Measurements from ENCODE around the gene STX4.

Gene STX4

GRCh38 chr16:31043898-31044481, 10.6 kb downstream of the STX4 start:
- ATAC-seq = no peak
- TF ChIP-seq ZNF8 (CRISPR knock-in tag; IDR thresholded peaks at IDR 0.05) (no peak), ZNF565 (CRISPR knock-in tag; conservative IDR thresholded peaks at IDR 0.05; ENCODE audit: low read depth) (no peak), ISL1 (CRISPR knock-in tag; IDR thresholded peaks at IDR 0.05) (no peak), PATZ1 (CRISPR knock-in tag; IDR thresholded peaks at IDR 0.05; ENCODE audit: borderline replicate concordance) (no peak), TOX (CRISPR knock-in tag; IDR thresholded peaks at IDR 0.05; ENCODE audit: borderline replicate concordance) (no peak), CREB5 (CRISPR knock-in tag; IDR thresholded peaks at IDR 0.05; ENCODE audit: low read depth) (no peak), ZFP30 (CRISPR knock-in tag; IDR thresholded peaks at IDR 0.05) (no peak), ZNF70 (CRISPR knock-in tag; IDR thresholded peaks at IDR 0.05) (no peak), CSDC2 (CRISPR knock-in tag; IDR thresholded peaks at IDR 0.05) (no peak), POU6F1 (CRISPR knock-in tag; IDR thresholded peaks at IDR 0.05; ENCODE audit: borderline replicate concordance, low read depth) (no peak), BACH2 (CRISPR knock-in tag; IDR thresholded peaks at IDR 0.05; ENCODE audit: borderline replicate concordance) (no peak), CSRNP3 (CRISPR knock-in tag; IDR thresholded peaks at IDR 0.05) (no peak), ARNTL (CRISPR knock-in tag; IDR thresholded peaks at IDR 0.05; ENCODE audit: borderline replicate concordance, low read depth) (no peak), PPARA (CRISPR knock-in tag; IDR thresholded peaks at IDR 0.05; ENCODE audit: borderline replicate concordance) (no peak), TSHZ2 (CRISPR knock-in tag; IDR thresholded peaks at IDR 0.05) (no peak), RARB (CRISPR knock-in tag; IDR thresholded peaks at IDR 0.05) (no peak), TCF4 (CRISPR knock-in tag; IDR thresholded peaks at IDR 0.05; ENCODE audit: borderline replicate concordance) (no peak), OSR1 (CRISPR knock-in tag; IDR thresholded peaks at IDR 0.05) (no peak), ESRRG (CRISPR knock-in tag; IDR thresholded peaks at IDR 0.05) (no peak)

GRCh38 chr16:31050280-31051030, 17.1 kb downstream of the STX4 start:
- ATAC-seq = no peak
- TF ChIP-seq PATZ1 (CRISPR knock-in tag; IDR thresholded peaks at IDR 0.05; ENCODE audit: borderline replicate concordance) = no peak
- TF ChIP-seq TOX (CRISPR knock-in tag; IDR thresholded peaks at IDR 0.05; ENCODE audit: borderline replicate concordance) = no peak
- TF ChIP-seq ZFP30 (CRISPR knock-in tag; IDR thresholded peaks at IDR 0.05) = no peak
- no peak for TF ChIP-seq ARNTL (CRISPR knock-in tag; IDR thresholded peaks at IDR 0.05; ENCODE audit: borderline replicate concordance, low read depth)
- TF ChIP-seq ZNF8 (CRISPR knock-in tag; IDR thresholded peaks at IDR 0.05) = no peak
- TF ChIP-seq BACH2 (CRISPR knock-in tag; IDR thresholded peaks at IDR 0.05; ENCODE audit: borderline replicate concordance) = no peak
- no peak for TF ChIP-seq ESRRG (CRISPR knock-in tag; IDR thresholded peaks at IDR 0.05)
- no peak for TF ChIP-seq TCF4 (CRISPR knock-in tag; IDR thresholded peaks at IDR 0.05; ENCODE audit: borderline replicate concordance)
